GM12878 (cell line): ENCODE measurements around the gene CERCAM.

Experiments used
- CTCF ChIP-seq, 3 experiments: IDR thresholded peaks in 2 of 3; conservative IDR thresholded peaks in 1 of 3; 2 replicates each; pipeline ENCODE4 v1.5.1; 2011; ENCODE audit warnings: low read depth in 3 of 3, low read length in 3 of 3, mild to moderate bottlenecking in 3 of 3, control low read depth in 2 of 3, moderate library complexity in 2 of 3, inconsistent platforms in 1 of 3, mixed read lengths in 1 of 3; ENCODE audit not compliant: control insufficient read depth in 2 of 3, insufficient read depth in 1 of 3; ENCODE audit errors: extremely low read depth in 1 of 3
- POLR2A ChIP-seq: IDR thresholded peaks from 2 replicates; pipeline ENCODE4 v1.6.1; 2011; ENCODE audit warnings: low read depth, mild to moderate bottlenecking, low read length
- POLR2AphosphoS5 ChIP-seq: IDR thresholded peaks from 2 replicates; pipeline ENCODE4 v1.6.1; 2011; ENCODE audit warnings: mild to moderate bottlenecking, low read length, inconsistent platforms
- TF ChIP-seq, protein P1 (sequence below): IDR thresholded peaks from 2 replicates; pipeline ENCODE4 v1.6.1; 2011; ENCODE audit warnings: borderline replicate concordance, low read depth, mild to moderate bottlenecking, moderate library complexity, mixed read lengths, low read length; ENCODE audit not compliant: insufficient read depth; ENCODE audit errors: extremely low read length

GRCh38 chr9:128393145-128393775 is 27.4 kb upstream of the CERCAM start:
- TF ChIP-seq POLR2A (no peak), POLR2AphosphoS5 (no peak), CTCF (IDR thresholded peaks at IDR 0.05 in 2 of 3, conservative IDR thresholded peaks at IDR 0.05 in 1 of 3; ENCODE audit: control insufficient read depth in 2 of 3, extremely low read depth in 1 of 3, insufficient read depth in 1 of 3, low read depth in 3 of 3, low read length in 3 of 3) (no peak)
- TF ChIP-seq, protein P1, sequence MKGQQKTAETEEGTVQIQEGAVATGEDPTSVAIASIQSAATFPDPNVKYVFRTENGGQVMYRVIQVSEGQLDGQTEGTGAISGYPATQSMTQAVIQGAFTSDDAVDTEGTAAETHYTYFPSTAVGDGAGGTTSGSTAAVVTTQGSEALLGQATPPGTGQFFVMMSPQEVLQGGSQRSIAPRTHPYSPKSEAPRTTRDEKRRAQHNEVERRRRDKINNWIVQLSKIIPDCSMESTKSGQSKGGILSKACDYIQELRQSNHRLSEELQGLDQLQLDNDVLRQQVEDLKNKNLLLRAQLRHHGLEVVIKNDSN = no peak
